ENCODE results near the gene KRT75.

DNA sequence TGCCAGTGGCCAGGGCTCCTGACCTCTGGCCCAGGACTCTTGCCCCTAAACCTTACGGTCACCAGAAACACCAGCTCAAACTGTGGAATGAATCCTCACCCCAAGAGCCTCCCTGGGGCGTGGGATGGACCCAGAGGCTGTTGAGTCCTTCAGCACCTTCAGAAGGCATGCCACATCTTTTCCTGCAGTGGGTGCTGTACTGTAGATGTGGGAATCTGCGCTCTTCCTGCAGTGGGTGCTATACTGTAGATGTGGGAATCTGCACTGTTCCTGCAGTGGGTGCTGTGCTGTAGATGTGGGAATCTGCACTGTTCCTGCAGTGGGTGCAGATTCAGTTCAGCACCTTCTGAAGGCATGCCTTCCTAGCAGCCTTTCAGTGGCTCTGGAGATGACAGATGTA, 29.2 kb downstream of the KRT75 start:
- TF ChIP-seq, protein P1, sequence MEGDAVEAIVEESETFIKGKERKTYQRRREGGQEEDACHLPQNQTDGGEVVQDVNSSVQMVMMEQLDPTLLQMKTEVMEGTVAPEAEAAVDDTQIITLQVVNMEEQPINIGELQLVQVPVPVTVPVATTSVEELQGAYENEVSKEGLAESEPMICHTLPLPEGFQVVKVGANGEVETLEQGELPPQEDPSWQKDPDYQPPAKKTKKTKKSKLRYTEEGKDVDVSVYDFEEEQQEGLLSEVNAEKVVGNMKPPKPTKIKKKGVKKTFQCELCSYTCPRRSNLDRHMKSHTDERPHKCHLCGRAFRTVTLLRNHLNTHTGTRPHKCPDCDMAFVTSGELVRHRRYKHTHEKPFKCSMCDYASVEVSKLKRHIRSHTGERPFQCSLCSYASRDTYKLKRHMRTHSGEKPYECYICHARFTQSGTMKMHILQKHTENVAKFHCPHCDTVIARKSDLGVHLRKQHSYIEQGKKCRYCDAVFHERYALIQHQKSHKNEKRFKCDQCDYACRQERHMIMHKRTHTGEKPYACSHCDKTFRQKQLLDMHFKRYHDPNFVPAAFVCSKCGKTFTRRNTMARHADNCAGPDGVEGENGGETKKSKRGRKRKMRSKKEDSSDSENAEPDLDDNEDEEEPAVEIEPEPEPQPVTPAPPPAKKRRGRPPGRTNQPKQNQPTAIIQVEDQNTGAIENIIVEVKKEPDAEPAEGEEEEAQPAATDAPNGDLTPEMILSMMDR (IDR thresholded peaks at IDR 0.05) = no peak
- TF ChIP-seq POLR2A (IDR thresholded peaks at IDR 0.05) = no peak

Measured in testis (tissue), 2 donors.